Mesothelial cell of epicardium (in vitro differentiated cells): ENCODE data around the gene TMTC1. TPM values are rescaled to one million over a fixed set of nuclear protein-coding genes. Genes with fewer than 3 reads are reported as not detected.

ENCODE experiments used
- DNase-seq, 2 experiments: peaks; one replicate each; pipeline ENCODE4 v3.0.0; 2021; ENCODE audit warnings: low spot score in 2 of 2; ENCODE audit not compliant: unreplicated experiment in 2 of 2
- H3K27ac Mint-ChIP-seq: 2 replicates; pipeline ENCODE4 v1.8.0; 2021; ENCODE audit warnings: mixed read lengths
- H3K27me3 Mint-ChIP-seq: 2 replicates; pipeline ENCODE4 v1.8.0; 2021; ENCODE audit warnings: low read depth, mixed read lengths
- H3K36me3 Mint-ChIP-seq: 2 replicates; pipeline ENCODE4 v1.8.0; 2021; ENCODE audit warnings: mixed read lengths
- H3K4me1 Mint-ChIP-seq: 2 replicates; pipeline ENCODE4 v1.8.0; 2021; ENCODE audit warnings: mixed read lengths
- H3K4me3 Mint-ChIP-seq: 2 replicates; pipeline ENCODE4 v1.8.0; 2021; ENCODE audit warnings: mild to moderate bottlenecking, moderate library complexity, mixed read lengths
- H3K9me3 Mint-ChIP-seq: 2 replicates; pipeline ENCODE4 v1.8.0; 2021; ENCODE audit warnings: mixed read lengths
- total RNA-seq: library from RNA; stranded (reverse); gene quantifications from 3 replicates; pipeline ENCODE4 v1.2.1, GENCODE V29; 2021
- TF ChIP-seq, protein P1 (sequence below): fragments of 200-600 bp; sonication (generic); IDR thresholded peaks from one replicate; pipeline ENCODE4 v1.5.0; 2021; ENCODE audit warnings: antibody characterized with exemption; ENCODE audit not compliant: unreplicated experiment

The TMTC1 gene
- total RNA-seq, 1 donor from 2014 or later: 1.0 TPM

DNA sequence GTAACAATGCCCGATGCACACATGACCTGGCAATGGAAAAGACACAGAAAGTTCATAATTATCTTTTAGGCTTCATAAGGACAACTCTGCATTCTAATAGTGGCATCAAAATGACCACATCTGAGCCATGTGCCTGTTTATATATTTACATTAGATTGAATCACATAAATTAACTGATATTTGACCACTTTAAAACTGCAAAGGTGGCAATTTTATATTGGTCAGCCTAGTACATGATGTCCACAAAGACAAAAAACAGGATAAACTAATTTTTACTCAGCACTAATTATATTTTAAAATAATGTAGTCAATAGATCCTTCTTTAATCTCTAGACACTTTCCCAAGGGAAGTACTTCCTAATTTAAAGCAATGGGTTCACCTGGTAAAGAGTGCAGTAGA lies 274.2 kb downstream of the TMTC1 start:
- no peak overlapping the region for H3K4me3 Mint-ChIP-seq
- no peaks in the 10 kb centered on the region for H3K9me3 Mint-ChIP-seq
- no peaks in the 10 kb centered on the region for H3K4me1 Mint-ChIP-seq
- H3K36me3 Mint-ChIP-seq: no peaks in the 10 kb centered on the region
- no peak for DNase-seq
- H3K27ac Mint-ChIP-seq: no peak overlapping the region
- H3K27me3 Mint-ChIP-seq: no peaks in the 10 kb centered on the region
- TF ChIP-seq, protein P1, sequence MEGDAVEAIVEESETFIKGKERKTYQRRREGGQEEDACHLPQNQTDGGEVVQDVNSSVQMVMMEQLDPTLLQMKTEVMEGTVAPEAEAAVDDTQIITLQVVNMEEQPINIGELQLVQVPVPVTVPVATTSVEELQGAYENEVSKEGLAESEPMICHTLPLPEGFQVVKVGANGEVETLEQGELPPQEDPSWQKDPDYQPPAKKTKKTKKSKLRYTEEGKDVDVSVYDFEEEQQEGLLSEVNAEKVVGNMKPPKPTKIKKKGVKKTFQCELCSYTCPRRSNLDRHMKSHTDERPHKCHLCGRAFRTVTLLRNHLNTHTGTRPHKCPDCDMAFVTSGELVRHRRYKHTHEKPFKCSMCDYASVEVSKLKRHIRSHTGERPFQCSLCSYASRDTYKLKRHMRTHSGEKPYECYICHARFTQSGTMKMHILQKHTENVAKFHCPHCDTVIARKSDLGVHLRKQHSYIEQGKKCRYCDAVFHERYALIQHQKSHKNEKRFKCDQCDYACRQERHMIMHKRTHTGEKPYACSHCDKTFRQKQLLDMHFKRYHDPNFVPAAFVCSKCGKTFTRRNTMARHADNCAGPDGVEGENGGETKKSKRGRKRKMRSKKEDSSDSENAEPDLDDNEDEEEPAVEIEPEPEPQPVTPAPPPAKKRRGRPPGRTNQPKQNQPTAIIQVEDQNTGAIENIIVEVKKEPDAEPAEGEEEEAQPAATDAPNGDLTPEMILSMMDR: no peak

- Mint-ChIP-seq H3K36me3 (no peaks in the 10 kb centered on the region), H3K4me3 (no peak overlapping the region), H3K9me3 (no peaks in the 10 kb centered on the region), H3K4me1 (no peaks in the 10 kb centered on the region), H3K27me3 (no peaks in the 10 kb centered on the region), H3K27ac (no peak overlapping the region)
- TF ChIP-seq, protein P1: no peak
- DNase-seq: no peak
Measured at GRCh38 chr12:29508949-29509348, 274.8 kb downstream of the TMTC1 start.

GRCh38 chr12:29505122-29505521 lies 278.6 kb downstream of the TMTC1 start:
- Mint-ChIP-seq H3K36me3 (no peaks in the 10 kb centered on the region), H3K4me3 (no peak overlapping the region), H3K9me3 (no peaks in the 10 kb centered on the region), H3K27ac (no peak overlapping the region), H3K4me1 (no peaks in the 10 kb centered on the region), H3K27me3 (no peaks in the 10 kb centered on the region)
- TF ChIP-seq, protein P1: no peak
- no peak for DNase-seq

GRCh38 chr12:29503283-29503682 lies 280.5 kb downstream of the TMTC1 start:
- DNase-seq: no peak
- Mint-ChIP-seq H3K4me1 (no peaks in the 10 kb centered on the region), H3K4me3 (no peak overlapping the region), H3K27ac (no peak overlapping the region), H3K36me3 (no peaks in the 10 kb centered on the region), H3K27me3 (no peaks in the 10 kb centered on the region), H3K9me3 (no peaks in the 10 kb centered on the region)
- TF ChIP-seq, protein P1: no peak

- H3K4me1 Mint-ChIP-seq: no peaks in the 10 kb centered on the region
- no peak for DNase-seq
- no peaks in the 10 kb centered on the region for H3K27me3 Mint-ChIP-seq
- H3K4me3 Mint-ChIP-seq: no peak overlapping the region
- H3K9me3 Mint-ChIP-seq: no peaks in the 10 kb centered on the region
- no peaks in the 10 kb centered on the region for H3K36me3 Mint-ChIP-seq
- TF ChIP-seq, protein P1: no peak
- no peak overlapping the region for H3K27ac Mint-ChIP-seq
Measured at GRCh38 chr12:29499235-29499634, 284.5 kb downstream of the TMTC1 start.

DNA sequence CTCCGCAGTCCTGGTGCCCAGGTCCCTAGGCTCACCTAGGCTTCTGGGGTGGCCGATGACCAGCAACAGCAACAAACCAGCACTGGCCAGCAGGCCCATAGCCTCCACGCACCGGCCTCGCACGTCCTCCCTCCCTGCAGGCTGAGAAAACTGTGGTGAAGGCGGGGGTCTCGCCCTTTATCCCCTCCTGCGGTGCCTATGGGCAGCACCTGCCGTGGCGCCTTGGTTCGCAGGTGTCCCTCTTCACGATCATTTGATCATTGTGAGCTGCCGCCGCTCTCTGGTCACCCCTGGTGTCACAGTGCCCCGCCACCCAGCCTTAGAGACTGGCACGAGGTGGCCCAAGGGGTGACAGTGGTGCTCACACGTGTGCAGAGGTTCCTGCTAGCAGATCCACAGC lies 286.2 kb downstream of the TMTC1 start, which contains the start of gene OVCH1:
TSS of gene OVCH1 (minus strand) at position 99 of the 400 bp plus-strand sequence. CDS start at position 99, 0 bp downstream.
- H3K4me1 Mint-ChIP-seq: no peaks in the 10 kb centered on the region
- no peak within 1 kb of the TSS for H3K27ac Mint-ChIP-seq

More for the DNA sequence above, 286.2 kb downstream of the TMTC1 start, which contains the start of gene OVCH1:
- TF ChIP-seq, protein P1: no peak
- DNase-seq: no peak
- H3K36me3 Mint-ChIP-seq: no peaks in the 10 kb centered on the region
- no peaks in the 10 kb centered on the region for H3K9me3 Mint-ChIP-seq
- no peak within 1 kb of the TSS for H3K4me3 Mint-ChIP-seq
- no peaks in the 10 kb centered on the region for H3K27me3 Mint-ChIP-seq
